LNCAP (cell line): Measurements from ENCODE around the gene SMAD3.

Source experiments
- CTCF ChIP-seq: fragments of 450-650 bp; IDR thresholded peaks from 2 replicates; pipeline ENCODE4 v1.5.1; 2017; ENCODE audit warnings: mild to moderate bottlenecking

The SMAD3 gene

GRCh38 chr15:67105991-67106763, 40.8 kb downstream of the SMAD3 start:
- no peak for TF ChIP-seq CTCF

GRCh38 chr15:67106764-67107013, 41.3 kb downstream of the SMAD3 start:
- TF ChIP-seq CTCF, result no peak

- TF ChIP-seq CTCF, result no peak
These were observed 41.8 kb downstream of the SMAD3 start for GRCh38 chr15:67107014-67107812.

DNA sequence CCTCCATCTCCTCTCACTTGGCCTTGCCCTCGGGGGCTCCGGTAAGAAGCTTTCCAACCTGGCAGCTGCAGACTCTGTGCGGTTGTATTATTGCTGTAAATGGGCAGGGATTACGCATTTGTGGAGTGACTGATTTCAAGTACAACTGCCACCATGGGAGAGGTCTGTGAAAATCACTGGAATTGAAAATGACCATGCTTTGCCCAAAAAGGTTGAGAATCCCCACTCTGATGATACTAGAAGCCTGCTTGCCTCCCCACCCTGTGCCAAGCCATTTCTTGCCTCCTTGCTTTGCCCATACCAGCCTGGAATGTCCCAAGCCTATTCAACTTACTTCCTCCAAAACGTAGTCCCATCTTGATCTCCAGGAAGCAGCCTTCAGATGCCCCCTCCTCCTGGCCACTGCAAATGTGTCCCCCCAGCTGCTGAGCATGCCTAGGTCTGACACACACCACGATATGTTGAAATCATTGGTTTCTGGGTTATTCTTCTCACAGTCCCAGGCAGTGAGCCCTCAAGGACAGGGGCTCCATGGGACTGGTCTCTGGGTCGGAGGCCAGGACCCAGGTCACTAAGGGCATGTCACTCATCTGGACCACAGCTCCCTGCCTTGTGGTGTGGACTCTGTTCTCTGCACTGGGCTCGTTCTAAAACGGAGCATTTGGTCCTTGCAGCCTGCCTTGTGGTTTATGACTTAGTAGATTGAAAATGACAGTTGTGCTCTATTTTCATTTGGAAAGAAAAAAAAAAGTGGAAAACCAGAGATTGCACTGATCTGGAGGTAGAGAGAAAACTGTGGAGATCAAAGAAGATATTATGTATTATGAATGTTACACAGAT, 42.9 kb downstream of the SMAD3 start:
- no peak for TF ChIP-seq CTCF

- no peak for TF ChIP-seq CTCF
These were observed 44.0 kb downstream of the SMAD3 start for GRCh38 chr15:67109141-67110034.

GRCh38 chr15:67110361-67110781, 45.0 kb downstream of the SMAD3 start:
- no peak for TF ChIP-seq CTCF
